G401 (cell line): ENCODE measurements around the gene SLBP. TPM values are rescaled to one million over a fixed set of nuclear protein-coding genes. Genes with fewer than 3 reads are reported as not detected.
"Not testable (repeated sequence)": the region's sequence is repeated elsewhere in the genome, so short reads cannot be mapped to it uniquely, and the experiment has no call there.

ENCODE experiments used
- DNase-seq: peaks from one replicate; pipeline ENCODE4 v3.0.0-alpha.2; 2015; ENCODE audit warnings: low spot score
- in situ Hi-C: cut with HindIII; loops from 2 replicates; pipeline ENCODE4 v1.10.0; 2016; ENCODE audit warnings: low sequenced_read_pairs, mixed read lengths
- total RNA-seq: library from RNA; depleted of rRNA; stranded (reverse); fragments of >200 nt; shearing (Covaris generic); gene quantifications from 2 replicates; pipeline ENCODE4 v1.2.3, GENCODE V29; 2014

The SLBP gene
- total RNA-seq, 1 experiment from 2014 or later: 98.5 TPM

DNA sequence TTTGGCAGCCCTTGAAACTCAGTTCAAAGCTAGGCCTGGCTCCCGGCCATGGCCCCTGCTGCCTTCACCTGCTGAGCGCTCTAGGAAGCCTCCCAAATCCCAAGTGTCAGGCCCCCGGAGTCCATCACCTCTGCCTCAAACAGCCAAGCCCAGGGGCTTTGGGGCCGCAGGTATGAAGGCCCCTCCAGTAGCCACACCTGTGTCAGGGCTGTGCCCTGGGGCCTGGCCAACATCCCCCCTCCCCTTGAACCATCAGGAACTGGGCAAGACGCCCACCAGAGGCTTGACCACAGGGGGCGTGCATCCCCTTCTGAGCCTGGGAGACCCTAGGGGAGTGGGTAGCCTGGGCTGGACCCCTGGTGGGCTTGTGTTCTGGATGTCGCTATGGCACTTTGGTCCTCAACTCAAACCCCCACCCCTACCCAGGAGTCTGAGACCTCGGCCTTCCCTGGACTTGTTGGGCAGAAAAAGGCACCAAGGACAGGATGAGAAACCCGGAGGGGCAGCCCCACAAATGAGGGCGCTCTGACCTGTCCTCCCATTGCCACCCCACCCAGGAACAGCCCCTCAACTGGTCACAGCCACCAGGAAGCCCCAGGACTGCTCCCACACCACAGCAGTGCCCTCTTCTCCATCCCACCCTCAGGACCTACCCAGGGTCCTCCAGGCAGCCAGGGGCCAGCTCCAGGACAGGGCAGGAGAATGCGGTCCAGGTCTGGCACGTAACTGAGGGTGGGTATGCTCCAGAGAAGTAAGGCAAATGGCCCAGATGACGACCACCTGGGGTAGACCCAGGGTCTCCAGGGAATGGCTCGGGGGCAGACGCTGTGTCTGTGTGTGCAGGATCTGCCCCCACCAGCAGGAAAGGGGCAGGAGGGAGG, 4.2 kb upstream of the SLBP start:
- in situ Hi-C loops: no loop called here
- no peak for DNase-seq

DNA sequence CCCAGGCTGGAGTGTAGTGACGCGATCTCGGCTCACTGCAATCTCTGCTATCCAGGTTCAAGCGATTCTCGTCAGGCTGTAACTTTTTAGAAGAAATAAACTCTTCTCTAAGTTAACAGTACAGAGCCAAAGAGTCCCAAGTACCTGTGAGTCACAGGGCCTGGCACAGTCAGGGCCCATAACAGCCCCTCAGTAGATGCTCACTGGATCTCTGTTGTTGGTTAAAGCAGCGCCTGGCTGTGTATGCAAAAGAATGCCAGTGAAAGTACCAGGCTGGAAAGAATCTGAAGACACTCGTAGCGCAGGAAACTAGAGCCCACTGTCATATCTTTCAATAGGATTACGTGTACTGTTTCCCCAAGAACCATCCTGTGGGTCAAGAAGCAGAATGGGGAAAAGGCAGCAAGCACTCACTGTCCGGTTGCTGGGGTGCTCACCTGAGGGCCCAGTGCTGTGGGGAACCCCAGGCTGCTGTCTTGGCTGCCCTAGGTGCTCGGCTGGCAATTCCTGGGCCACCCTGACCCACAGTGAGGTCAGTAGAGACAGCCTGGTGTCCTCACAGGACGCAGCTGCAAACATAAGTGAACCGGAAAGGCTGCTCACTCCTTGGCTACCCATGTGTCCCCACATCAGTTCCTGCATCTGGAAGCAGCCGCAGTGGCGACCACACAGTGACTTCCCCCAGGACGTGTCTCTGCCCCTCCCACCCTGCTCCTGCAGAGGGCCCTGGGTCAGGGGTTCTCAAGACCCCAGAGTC, 3.1 kb upstream of the SLBP start:
- in situ Hi-C loops: no loop called here
- DNase-seq: no peak

DNA sequence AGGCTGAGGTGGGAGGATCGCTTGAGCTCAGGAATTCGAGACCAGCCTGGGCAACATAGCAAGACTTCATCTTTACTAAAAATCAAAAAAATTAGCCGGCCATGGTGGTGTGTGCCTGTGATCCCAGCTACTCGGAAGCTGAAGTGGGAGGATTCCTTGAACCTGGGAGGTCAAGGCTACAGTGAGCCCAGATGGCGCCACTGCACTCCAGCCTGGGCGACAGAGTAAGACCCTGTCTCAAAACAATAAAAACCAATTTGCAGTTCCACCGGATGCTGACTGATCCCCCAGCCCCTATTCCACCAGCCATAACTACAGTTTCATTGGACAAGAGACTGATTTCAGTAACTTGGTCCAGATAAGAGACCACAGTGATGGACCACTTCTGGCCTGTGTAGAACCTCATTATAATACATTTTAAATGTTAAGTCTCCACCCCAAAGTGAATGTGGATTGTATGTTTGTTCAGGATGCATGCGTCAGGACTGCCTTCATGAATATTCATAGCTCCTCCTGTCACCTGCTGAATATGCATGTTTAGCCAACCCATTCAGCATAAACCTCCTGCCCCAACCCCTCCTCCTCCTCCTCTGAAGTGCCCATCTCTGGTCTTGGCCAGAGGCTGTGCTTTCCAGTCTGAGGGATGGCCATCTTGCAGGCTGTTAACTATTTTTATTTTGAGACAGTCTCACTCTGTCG, 2.3 kb upstream of the SLBP start:
- in situ Hi-C loops: no loop called here
- DNase-seq: peak; percentile 35

DNA sequence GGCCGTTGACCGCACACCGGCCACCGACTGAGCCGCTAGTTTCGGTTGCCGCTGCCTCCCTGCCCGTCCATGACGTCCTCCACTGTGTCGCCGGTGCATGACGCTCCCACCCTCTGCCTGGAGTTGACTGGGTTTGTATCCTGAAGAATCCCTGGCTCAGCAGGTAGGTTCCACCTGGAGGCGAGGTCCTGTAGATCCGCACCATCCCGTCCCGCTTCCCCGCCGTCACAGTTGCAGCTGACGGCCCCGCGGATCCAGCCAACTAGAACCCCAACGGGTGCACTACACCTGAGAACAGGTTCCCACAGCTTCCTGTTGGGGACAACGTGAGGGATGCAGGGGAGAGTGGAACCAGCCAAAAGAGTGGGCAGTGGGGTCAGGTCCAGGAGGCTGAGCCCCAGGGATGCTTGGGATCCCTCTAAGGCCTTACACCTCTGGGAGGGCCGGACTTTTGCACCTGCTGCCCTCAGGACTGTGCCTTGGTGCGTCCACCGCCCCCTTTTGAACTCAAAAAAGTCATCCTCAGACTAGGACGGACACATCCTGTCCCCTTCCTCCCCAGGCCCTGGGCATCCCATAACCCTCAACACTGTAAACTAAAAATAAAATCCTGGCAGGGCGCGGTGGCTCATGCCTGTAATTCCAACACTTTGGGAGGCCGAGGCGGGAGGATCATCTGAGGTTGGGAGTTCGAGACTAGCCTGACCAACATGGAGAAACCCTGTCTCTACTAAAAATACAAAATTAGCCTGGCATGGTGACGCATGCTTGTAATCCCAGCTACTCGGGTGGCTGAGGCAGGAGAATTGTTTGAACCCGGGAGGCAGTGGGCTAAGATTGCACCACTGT, 1.1 kb upstream of the SLBP start:
- in situ Hi-C loops: no loop called here
- DNase-seq: no peak

DNA sequence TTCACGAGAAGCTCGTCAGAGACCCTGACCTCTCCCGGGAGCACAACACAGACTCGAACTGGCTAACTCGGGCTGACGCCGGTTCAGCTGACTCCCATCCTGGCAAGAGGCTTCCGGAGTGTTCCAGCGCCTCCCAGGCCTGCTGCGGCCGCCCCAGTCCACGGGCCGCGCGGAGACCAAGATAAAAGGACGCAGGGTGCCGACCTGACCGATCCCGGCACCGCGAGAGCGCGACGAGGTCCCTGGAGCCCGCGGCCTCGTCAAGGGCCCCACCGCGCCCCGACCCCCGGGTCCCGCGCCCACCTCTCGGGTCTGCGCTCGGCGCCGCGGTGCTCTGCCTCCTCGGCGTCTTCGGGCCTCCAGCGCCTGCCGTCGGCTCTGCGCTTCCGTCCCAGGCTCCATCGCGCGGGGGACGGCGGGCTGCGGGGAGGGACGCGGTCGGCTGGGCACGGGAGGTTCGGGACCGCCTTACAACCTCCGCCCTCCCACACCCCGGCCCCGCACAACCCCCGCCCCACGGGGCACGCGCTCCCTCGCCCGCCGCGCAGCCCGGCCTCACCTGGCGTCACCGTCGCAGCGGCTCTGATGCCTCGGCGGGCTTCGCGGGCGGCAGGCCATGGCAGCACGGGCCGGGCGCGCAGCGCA, 426 bp downstream of the SLBP start:
- in situ Hi-C loops: no loop called here
- peak; percentile 40 for DNase-seq

DNA sequence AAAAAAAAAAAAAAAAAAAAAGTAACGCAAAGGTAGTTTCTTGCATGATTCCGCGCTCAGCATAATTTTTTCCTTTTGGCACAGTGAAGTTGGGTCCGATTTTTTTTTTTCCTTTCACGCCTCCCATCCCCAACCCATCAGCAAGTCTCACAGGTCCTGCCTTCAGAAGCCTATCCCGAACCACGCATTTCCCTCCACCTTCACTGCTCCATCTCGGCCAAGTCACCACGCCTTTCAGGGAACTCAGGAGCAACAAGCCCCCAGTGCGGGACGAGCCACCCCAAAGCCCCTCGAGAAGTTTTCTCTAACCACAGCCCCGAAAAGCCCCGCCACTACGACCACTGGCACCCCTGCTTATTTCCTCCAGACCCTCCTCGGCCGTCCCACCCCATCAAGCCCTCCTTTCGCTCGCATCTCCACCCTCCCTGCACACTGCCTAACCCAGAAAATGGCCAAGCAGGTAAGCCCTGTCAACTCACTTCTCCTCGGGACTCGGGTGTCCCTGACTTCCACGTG, 1.0 kb downstream of the SLBP start:
- no peak for DNase-seq
- in situ Hi-C loops: no loop called here

DNA sequence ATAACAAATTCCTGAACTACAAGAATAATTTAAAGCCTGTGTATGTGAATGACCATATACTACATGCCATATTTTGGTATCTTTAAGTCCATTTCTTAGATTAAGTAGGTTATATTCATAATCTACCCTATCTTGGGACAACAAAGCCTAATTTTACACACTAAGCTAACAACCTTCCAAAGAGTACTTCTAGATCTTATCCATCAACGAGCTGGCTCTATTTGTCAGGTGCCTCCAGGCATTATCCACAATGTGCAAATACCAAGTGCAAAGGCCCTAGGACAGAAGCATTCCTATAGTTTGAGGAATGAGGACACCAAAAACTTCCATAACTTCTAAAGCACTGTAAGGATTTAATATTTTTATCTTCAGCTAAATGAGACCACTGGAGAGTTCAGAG, 3.5 kb downstream of the SLBP start:
- in situ Hi-C loops: no loop called here
- no peak for DNase-seq

DNA sequence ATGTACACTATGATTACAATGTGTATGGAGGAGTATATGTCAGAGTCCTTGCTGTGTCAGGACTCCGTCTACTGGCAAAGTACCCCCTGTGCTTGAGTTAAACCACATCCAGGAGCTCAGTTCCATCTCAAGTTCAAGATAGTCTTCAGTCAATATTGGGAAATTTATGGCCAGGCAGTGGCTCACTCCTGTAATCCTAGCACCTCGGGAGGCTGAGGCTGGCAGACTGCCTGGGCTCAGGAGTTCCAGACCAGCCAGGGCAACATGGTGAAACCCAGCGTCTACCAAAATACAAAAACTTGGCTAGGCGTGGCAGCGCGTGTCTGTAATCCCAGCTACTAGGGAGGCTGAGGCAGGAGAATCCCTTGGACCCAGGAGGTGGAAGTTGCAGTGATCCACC, 5.8 kb downstream of the SLBP start:
- in situ Hi-C loops: no loop called here

DNA sequence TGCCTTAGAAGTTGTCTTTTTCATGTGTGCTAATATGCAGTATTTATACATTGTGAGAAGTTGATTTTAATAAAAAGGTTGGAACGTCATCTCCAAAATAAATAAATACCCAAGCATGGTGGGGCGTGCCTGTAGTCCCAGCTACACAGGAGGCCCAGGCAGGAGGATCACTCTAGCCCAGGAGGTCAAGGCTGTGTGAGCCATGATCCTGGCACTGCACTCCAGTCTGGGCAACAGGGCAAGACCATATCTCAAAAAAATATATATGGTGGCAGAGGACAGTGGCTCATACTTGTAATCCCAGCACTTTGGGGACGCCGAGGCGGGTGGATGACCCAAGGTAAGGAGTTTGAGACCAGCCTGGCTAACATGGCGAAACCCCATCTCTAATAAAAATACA, 6.4 kb downstream of the SLBP start:
- no peak for DNase-seq
- in situ Hi-C loops: no loop called here

More for the DNA sequence above, 5.8 kb downstream of the SLBP start:
- no peak for DNase-seq

DNA sequence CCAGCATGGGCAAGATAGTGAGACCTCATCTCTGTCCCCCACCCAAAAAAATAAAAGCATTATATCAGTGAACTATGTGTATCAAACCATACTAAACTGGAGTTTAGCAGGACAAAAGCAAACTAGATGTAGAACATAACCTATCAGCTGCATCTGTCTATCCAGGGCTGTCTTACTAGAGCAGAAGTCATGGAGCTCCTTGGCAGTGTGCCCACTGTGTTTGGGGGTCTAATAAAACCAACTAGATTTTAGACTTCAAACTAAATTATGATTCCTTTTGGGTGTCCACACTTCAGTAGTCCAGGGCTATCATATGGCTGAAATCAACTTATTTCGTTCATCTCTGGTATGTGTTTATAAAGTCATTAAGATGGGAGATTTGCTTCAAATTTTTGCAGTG, 8.3 kb downstream of the SLBP start:
- DNase-seq: no peak
- in situ Hi-C loops: no loop called here

DNA sequence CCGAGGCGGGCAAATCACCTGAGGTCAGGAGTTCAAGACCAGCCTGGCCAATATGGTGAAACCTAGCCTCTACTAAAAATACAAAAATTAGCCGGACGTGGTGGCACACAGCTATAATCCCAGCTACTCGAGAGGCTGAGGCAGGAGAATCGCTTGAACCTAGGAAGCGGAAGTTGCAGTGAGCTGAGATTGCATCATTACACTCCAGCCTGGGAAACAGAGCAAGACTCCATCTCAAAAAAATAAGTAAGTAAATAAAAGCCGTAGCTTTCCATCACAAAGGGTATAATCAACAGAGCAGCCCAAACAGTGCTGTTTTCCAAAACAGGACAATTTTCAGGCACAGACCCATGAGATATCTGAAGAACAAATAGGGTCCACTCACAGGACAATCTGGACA, 10.4 kb downstream of the SLBP start:
- DNase-seq, in situ Hi-C loops: not testable (repeated sequence)

DNA sequence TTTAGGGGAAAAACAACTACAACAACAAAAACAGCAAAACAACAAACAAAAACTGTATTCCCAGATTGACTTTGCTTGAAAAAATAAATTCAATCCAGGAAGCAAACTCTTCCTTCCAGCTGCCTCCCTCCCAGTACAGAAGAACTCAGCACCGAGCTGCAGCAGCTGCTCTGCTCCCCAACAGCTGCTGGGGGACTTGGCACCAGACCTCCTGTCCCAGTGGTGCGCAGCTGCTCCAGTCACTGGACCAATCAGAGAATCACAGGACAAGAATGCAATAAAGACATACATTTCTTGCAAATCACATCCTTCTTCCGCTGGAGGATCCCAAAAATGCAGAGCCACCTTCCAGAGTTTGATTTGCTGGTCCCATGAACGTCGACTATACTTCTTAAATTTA, 16.2 kb downstream of the SLBP start:
- DNase-seq: no peak
- in situ Hi-C loops: no loop called here

DNA sequence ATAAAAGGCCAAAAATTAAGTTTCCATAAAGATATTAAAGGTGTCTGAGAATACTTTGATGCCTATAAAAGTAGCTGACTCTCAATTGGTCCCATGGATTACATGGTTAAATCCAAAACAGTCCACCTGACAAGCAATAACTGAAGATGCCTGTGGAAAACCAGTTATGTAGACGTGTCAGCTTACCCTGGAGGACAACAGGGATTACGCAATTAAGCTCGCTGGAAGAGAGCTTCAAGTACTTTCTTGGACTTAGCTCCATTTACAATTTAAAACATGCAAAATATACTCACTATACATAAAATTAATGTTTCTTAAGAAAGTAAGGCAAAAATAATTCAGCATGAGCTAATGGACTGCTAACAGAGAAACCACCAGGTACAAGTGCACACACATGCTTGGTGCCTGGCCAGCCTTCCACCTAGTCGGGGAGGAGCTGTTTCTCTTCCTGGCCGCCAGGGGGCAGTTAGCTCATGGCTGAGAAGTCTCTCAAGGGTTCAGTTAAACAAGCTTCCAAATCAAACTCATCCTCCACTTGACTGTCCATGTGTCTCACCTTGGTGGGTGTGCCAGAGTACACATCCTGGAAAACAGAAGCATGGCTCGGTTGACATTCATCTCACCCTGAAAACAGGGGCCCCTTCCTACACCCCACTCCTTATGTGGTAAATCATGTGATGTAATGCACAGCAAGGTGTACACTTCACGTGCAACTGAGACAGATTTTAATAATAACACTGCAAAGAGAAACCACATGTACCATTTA, 18.8 kb downstream of the SLBP start:
- in situ Hi-C loops: no loop called here
- peak; percentile 87 for DNase-seq

DNA sequence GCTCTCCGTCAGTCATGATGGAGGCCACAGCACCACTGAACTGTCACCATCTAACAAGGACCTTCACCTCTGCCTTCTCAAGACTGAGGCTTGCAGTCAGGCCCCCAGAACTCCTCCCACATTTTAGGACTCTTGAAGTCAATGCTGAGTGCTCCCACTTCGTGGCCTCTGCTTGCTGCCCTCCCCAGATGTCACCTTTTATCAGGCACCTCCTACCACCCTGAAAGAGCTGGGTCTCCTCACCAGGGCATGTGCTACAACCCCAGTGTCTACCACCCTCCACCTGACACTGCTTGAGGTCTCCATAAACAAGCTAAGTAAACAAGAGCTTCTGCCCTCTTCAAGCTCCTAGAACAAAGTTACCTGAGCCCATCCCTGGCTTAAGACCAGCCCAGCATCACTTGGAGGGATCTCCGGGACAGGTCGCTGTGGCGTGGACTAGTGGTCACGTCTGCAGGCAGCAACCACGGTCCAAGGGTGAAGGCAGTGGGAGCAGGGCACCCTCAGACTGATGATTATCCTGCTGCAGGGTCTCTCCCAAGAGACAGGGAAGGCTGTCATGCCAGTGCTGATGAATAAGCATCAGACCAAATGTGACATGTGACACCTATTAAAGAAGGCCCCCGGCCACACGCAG, 20.3 kb downstream of the SLBP start:
- in situ Hi-C loops: no loop called here
- DNase-seq: no peak

DNA sequence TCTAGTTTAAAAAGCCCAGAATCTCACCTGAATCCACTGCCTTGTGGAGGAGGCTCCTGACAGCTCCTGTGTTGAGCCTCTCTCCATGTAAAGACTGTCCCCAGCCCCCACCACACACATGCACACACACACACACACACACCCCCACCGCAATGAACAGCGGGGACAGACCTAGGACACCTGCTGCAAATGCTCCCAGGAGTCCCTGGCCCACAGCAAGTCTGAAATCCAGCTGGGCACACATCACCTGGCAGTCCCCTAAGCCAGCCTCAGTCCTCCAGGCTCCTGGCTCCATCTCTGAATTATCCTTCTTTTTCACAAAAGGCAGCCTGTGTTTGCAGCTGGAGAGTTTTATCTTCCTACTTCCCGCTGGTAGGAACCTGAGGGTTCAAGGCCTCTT, 21.4 kb downstream of the SLBP start:
- in situ Hi-C loops: no loop called here
- DNase-seq: no peak

DNA sequence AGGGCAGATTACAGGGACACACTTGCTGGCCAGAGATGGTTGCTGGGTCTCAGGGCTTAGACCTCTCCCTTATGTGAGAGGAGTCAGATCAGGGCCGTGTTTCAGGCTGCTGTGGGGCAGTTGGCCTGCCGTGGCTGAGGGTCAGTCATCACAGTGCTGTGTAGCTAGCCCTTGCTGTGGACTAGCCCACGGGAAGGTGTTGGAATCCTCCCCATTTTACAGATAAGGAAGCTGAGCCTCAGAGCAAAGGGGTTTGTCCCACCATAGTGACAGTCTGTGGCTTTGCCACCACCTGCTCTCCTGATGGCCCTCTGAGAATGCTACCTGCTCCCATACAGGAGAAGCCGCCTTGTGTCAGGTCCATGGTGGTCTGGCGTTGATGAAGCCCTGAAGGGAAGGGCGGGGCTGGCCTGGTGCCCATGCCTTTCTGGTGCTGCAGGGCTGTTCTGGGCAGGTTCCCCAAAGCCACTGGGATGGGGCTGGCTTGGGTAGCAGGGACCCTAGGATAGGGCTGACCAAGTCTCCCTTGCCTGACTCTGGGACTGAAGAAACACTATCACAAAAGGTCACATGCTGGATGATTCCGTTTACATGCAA, 25.6 kb downstream of the SLBP start:
- DNase-seq: peak; percentile 11
- in situ Hi-C loops: no loop called here
